ENCODE measurements around the gene LRRC8A. TPM values are rescaled to one million over a fixed set of nuclear protein-coding genes. Genes with fewer than 3 reads are reported as not detected.

LRRC8A gene
- total RNA-seq, 2 experiments from 2014 or later: 35.0 to 35.8 TPM

- Histone ChIP-seq H3K4me3 (ENCODE audit: low read length) (peak overlapping the region; percentile 1), H3K9me3 (ENCODE audit: control insufficient read depth in 1 of 2, insufficient read depth in 1 of 2, low read length in 2 of 2) (no peaks in the 10 kb centered on the region), H3K27ac (ENCODE audit: low read depth in 1 of 2, low read length in 2 of 2) (peak overlapping the region; percentile 69 to 86), H3K36me3 (ENCODE audit: insufficient read depth, low read length) (peaks cover 30% of the 10 kb centered on the region), H3K27me3 (ENCODE audit: control insufficient read depth in 1 of 2, insufficient read depth in 2 of 2, low read length in 2 of 2) (no peaks in the 10 kb centered on the region), H3K4me1 (ENCODE audit: insufficient read depth, low read length) (peaks cover 90% of the 10 kb centered on the region)
- H3K27ac Mint-ChIP-seq: peak overlapping the region; percentile 95
- H3K27me3 Mint-ChIP-seq: no peaks in the 10 kb centered on the region
- H3K36me3 Mint-ChIP-seq (ENCODE audit: low read depth): peaks cover 44% of the 10 kb centered on the region
- no peaks in the 10 kb centered on the region for H3K9me3 Mint-ChIP-seq
- no peak for TF ChIP-seq CTCF (IDR thresholded peaks at IDR 0.05)
- ChIA-PET CTCF (interaction anchor here (0.6 to 1.0 kb wide), 2 partner anchors 18 to 248 kb away, joined by 4 to 5 read pairs; partner anchors contain the start of genes KYAT1 and LRRC8A), POLR2A (interaction anchor here (1.7 to 4.3 kb wide), 2 partner anchors 18 to 23 kb away, joined by 4 to 35 read pairs; partner anchors contain the start of genes KYAT1 and LRRC8A)
- H3K4me1 Mint-ChIP-seq (ENCODE audit: low read depth): peaks cover 86% of the 10 kb centered on the region
- ATAC-seq (ENCODE audit: poor library complexity) (no peak), DNase-seq (peak in 5 of 14 experiments; percentile 13 to 68 (median 52))
- intact Hi-C loops (cut with DNase I, micrococcal nuclease): no loop called here
- peak overlapping the region; percentile 77 for H3K4me3 Mint-ChIP-seq
Observed at GRCh38 chr9:128899566-128900322, 17.8 kb downstream of the LRRC8A start.

- Histone ChIP-seq H3K27me3 (ENCODE audit: control insufficient read depth in 1 of 2, insufficient read depth in 2 of 2, low read length in 2 of 2) (no peaks in the 10 kb centered on the region), H3K36me3 (ENCODE audit: insufficient read depth, low read length) (peaks cover 14% of the 10 kb centered on the region), H3K4me3 (ENCODE audit: low read length) (no peak overlapping the region), H3K27ac (ENCODE audit: low read depth in 1 of 2, low read length in 2 of 2) (peak overlapping the region; percentile 95 to 96), H3K4me1 (ENCODE audit: insufficient read depth, low read length) (peaks cover 87% of the 10 kb centered on the region), H3K9me3 (ENCODE audit: control insufficient read depth in 1 of 2, insufficient read depth in 1 of 2, low read length in 2 of 2) (no peaks in the 10 kb centered on the region)
- CTCF ChIA-PET: no interaction called here
- ATAC-seq (ENCODE audit: poor library complexity) (no peak), DNase-seq (no peak)
- Mint-ChIP-seq H3K27me3 (no peaks in the 10 kb centered on the region), H3K9me3 (no peaks in the 10 kb centered on the region), H3K27ac (peak overlapping the region; percentile 95), H3K4me1 (ENCODE audit: low read depth) (peaks cover 74% of the 10 kb centered on the region), H3K36me3 (ENCODE audit: low read depth) (peaks cover 34% of the 10 kb centered on the region), H3K4me3 (no peak overlapping the region)
- intact Hi-C loops (cut with DNase I, micrococcal nuclease): no loop called here
- POLR2A ChIA-PET: interaction anchor here (0.9 to 4.3 kb wide), 7 partner anchors 7 to 396 kb away, joined by 3 to 35 read pairs (median 5); partner anchors contain the start of genes KYAT1 and LRRC8A
- no peak for TF ChIP-seq CTCF (IDR thresholded peaks at IDR 0.05)
Observed at GRCh38 chr9:128901379-128901778, 19.4 kb downstream of the LRRC8A start.

- no peak for TF ChIP-seq CTCF (IDR thresholded peaks at IDR 0.05)
Observed at GRCh38 chr9:128901822-128902221, 19.9 kb downstream of the LRRC8A start.

More at GRCh38 chr9:128901822-128902221, 19.9 kb downstream of the LRRC8A start:
- DNase-seq: peak in 1 of 14 experiments; percentile 28
- no peaks in the 10 kb centered on the region for H3K27me3 Mint-ChIP-seq
- peak overlapping the region; percentile 81 for H3K4me3 Mint-ChIP-seq
- Histone ChIP-seq H3K4me3 (ENCODE audit: low read length) (no peak overlapping the region), H3K9me3 (ENCODE audit: control insufficient read depth in 1 of 2, insufficient read depth in 1 of 2, low read length in 2 of 2) (no peaks in the 10 kb centered on the region), H3K27me3 (ENCODE audit: control insufficient read depth in 1 of 2, insufficient read depth in 2 of 2, low read length in 2 of 2) (no peaks in the 10 kb centered on the region), H3K36me3 (ENCODE audit: insufficient read depth, low read length) (peaks cover 11% of the 10 kb centered on the region), H3K27ac (ENCODE audit: low read depth in 1 of 2, low read length in 2 of 2) (peak overlapping the region; percentile 95 to 96), H3K4me1 (ENCODE audit: insufficient read depth, low read length) (peaks cover 87% of the 10 kb centered on the region)
- ChIA-PET POLR2A (interaction anchor here (0.7 to 4.3 kb wide), 12 partner anchors 8 to 397 kb away, joined by 3 to 35 read pairs (median 4); partner anchors contain the start of genes ENDOG, KYAT1, LRRC8A and SET), CTCF (no interaction called here)
- ATAC-seq (ENCODE audit: poor library complexity): peak; percentile 3
- intact Hi-C loops (cut with DNase I, micrococcal nuclease): loop anchor here (1.0 to 2.0 kb wide), 3 partner anchors 20 to 84 kb away; partner anchors contain the start of genes LRRC8A (in 2 of the 2) and ENDOG (in 1 of the 2)
- H3K36me3 Mint-ChIP-seq (ENCODE audit: low read depth): peaks cover 34% of the 10 kb centered on the region
- H3K27ac Mint-ChIP-seq: peak overlapping the region; percentile 95
- no peaks in the 10 kb centered on the region for H3K9me3 Mint-ChIP-seq
- peaks cover 74% of the 10 kb centered on the region for H3K4me1 Mint-ChIP-seq (ENCODE audit: low read depth)

Data from CD4-positive, alpha-beta T cell (primary cell).